ENCODE data around the gene CACFD1.

GRCh38 chr9:133424187-133424586 is 35.6 kb upstream of the CACFD1 start:
- no peak for TF ChIP-seq ZFX (IDR thresholded peaks at IDR 0.05; ENCODE audit: borderline replicate concordance)
- TF ChIP-seq, protein P1, sequence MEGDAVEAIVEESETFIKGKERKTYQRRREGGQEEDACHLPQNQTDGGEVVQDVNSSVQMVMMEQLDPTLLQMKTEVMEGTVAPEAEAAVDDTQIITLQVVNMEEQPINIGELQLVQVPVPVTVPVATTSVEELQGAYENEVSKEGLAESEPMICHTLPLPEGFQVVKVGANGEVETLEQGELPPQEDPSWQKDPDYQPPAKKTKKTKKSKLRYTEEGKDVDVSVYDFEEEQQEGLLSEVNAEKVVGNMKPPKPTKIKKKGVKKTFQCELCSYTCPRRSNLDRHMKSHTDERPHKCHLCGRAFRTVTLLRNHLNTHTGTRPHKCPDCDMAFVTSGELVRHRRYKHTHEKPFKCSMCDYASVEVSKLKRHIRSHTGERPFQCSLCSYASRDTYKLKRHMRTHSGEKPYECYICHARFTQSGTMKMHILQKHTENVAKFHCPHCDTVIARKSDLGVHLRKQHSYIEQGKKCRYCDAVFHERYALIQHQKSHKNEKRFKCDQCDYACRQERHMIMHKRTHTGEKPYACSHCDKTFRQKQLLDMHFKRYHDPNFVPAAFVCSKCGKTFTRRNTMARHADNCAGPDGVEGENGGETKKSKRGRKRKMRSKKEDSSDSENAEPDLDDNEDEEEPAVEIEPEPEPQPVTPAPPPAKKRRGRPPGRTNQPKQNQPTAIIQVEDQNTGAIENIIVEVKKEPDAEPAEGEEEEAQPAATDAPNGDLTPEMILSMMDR (IDR thresholded peaks at IDR 0.05) = no peak
